GM21529 (cell line): ENCODE data around the gene EP400.
"Not testable (repeated sequence)": the region's sequence is repeated elsewhere in the genome, so short reads cannot be mapped to it uniquely, and the experiment has no call there.

Experiments
- ATAC-seq: cut with Tn5 transposase; IDR thresholded peaks from one replicate; pipeline ENCODE4 v1.9.1; 2021; ENCODE audit not compliant: unreplicated experiment

Gene EP400

GRCh38 chr12:132043216-132043615, 93.5 kb downstream of the EP400 start:
- ATAC-seq: no peak

- ATAC-seq: no peak
Measured at GRCh38 chr12:132043770-132044467, 94.2 kb downstream of the EP400 start.

- no peak for ATAC-seq
Measured at GRCh38 chr12:132044661-132045412, 95.1 kb downstream of the EP400 start.

- ATAC-seq: no peak
Measured at GRCh38 chr12:132045751-132046150, 96.0 kb downstream of the EP400 start.

GRCh38 chr12:132046561-132046960, 96.8 kb downstream of the EP400 start:
- no peak for ATAC-seq

GRCh38 chr12:132047630-132048029, 97.9 kb downstream of the EP400 start:
- ATAC-seq: not testable (repeated sequence)

- ATAC-seq: no peak
Measured at GRCh38 chr12:132049442-132049841, 99.7 kb downstream of the EP400 start.

- ATAC-seq: no peak
Measured at GRCh38 chr12:132049876-132050275, 100.1 kb downstream of the EP400 start.

GRCh38 chr12:132051718-132052117, 102.0 kb downstream of the EP400 start:
- not testable (repeated sequence) for ATAC-seq

GRCh38 chr12:132052196-132052932, 102.6 kb downstream of the EP400 start:
- ATAC-seq: no peak

GRCh38 chr12:132053338-132054330, 103.9 kb downstream of the EP400 start:
- ATAC-seq: no peak

- no peak for ATAC-seq
Measured at GRCh38 chr12:132054983-132055382, 105.2 kb downstream of the EP400 start.

GRCh38 chr12:132055535-132056096, 105.9 kb downstream of the EP400 start:
- no peak for ATAC-seq

- no peak for ATAC-seq
Measured at GRCh38 chr12:132056320-132056719, 106.6 kb downstream of the EP400 start.

- ATAC-seq: peak; percentile 42
Measured at GRCh38 chr12:132056951-132057350, 107.2 kb downstream of the EP400 start.

GRCh38 chr12:132057691-132058090, 107.9 kb downstream of the EP400 start:
- ATAC-seq: no peak

GRCh38 chr12:132061197-132061596, 111.5 kb downstream of the EP400 start:
- no peak for ATAC-seq

GRCh38 chr12:132061641-132062430, 112.1 kb downstream of the EP400 start:
- no peak for ATAC-seq

GRCh38 chr12:132062481-132062880, 112.7 kb downstream of the EP400 start:
- ATAC-seq: no peak
